Naive thymus-derived CD4-positive, alpha-beta T cell (primary cell): ENCODE measurements around the gene MEF2A. TPM values are rescaled to one million over a fixed set of nuclear protein-coding genes. Genes with fewer than 3 reads are reported as not detected.

Experiments
- ATAC-seq: fragments of 150-1000 bp; cut with Tn5 transposase; 2 replicates; pipeline ENCODE4 v1.10.0; 2021; ENCODE audit warnings: mild to moderate bottlenecking, moderate library complexity
- CTCF ChIA-PET: fragments of 350-600 bp; sonication (Branson Sonifier 250); formaldehyde crosslinking; loops from one replicate; lab custom pipeline; 2021; ENCODE audit warnings: antibody characterized with exemption; lab: Charles Lee
- POLR2A ChIA-PET: fragments of 350-600 bp; sonication (Branson Sonifier 250); formaldehyde crosslinking; loops from one replicate; lab custom pipeline; 2021; ENCODE audit warnings: antibody characterized with exemption, inconsistent platforms; lab: Charles Lee
- DNase-seq, 9 donors: peaks; one replicate each; pipeline versions ENCODE4 v3.0.0 to v3.0.0-alpha.2; 2020 to 2022; ENCODE audit warnings: mixed read lengths in 1 of 9
- H3K27ac ChIP-seq: one replicate; pipeline ENCODE4 v1.7.0; 2013; ENCODE audit warnings: mild to moderate bottlenecking, low read depth, low read length, moderate library complexity
- H3K27me3 ChIP-seq, 2 donors: one replicate each; pipeline ENCODE4 v1.7.0; 2013; ENCODE audit warnings: low read length in 2 of 2, mild to moderate bottlenecking in 2 of 2, moderate library complexity in 2 of 2; ENCODE audit not compliant: control insufficient read depth in 2 of 2, insufficient read depth in 2 of 2
- H3K36me3 ChIP-seq, 3 experiments: 1 replicate in 2 of 3; 2 replicates in 1 of 3; pipeline ENCODE4 v1.7.0; 2013; ENCODE audit warnings: low read length in 3 of 3, mild to moderate bottlenecking in 3 of 3, moderate library complexity in 1 of 3; ENCODE audit not compliant: insufficient read depth in 3 of 3, control insufficient read depth in 2 of 3
- H3K4me1 ChIP-seq, 2 donors: one replicate each; pipeline ENCODE4 v1.7.0; 2013; ENCODE audit warnings: low read length in 2 of 2, mild to moderate bottlenecking in 2 of 2, moderate library complexity in 1 of 2; ENCODE audit not compliant: control insufficient read depth in 2 of 2, insufficient read depth in 2 of 2
- H3K4me3 ChIP-seq: 2 replicates; pipeline ENCODE4 v1.7.0; 2013; ENCODE audit warnings: mild to moderate bottlenecking, low read length
- H3K9me3 ChIP-seq, 3 experiments: 1 replicate in 2 of 3; 2 replicates in 1 of 3; pipeline ENCODE4 v1.7.0; 2013; ENCODE audit warnings: low read length in 3 of 3; ENCODE audit not compliant: control insufficient read depth in 2 of 3
- H3K27ac Mint-ChIP-seq, 9 donors: one replicate each; pipeline ENCODE4 v1.8.0; 2020 to 2022; ENCODE audit warnings: mixed read lengths in 9 of 9, mild to moderate bottlenecking in 8 of 9, moderate library complexity in 5 of 9, inconsistent platforms in 2 of 9
- H3K27me3 Mint-ChIP-seq, 5 donors: one replicate each; pipeline ENCODE4 v1.8.0; 2021 to 2022; ENCODE audit warnings: mixed read lengths in 5 of 5, mild to moderate bottlenecking in 1 of 5
- H3K36me3 Mint-ChIP-seq, 5 donors: one replicate each; pipeline ENCODE4 v1.8.0; 2020 to 2022; ENCODE audit warnings: mixed read lengths in 5 of 5, mild to moderate bottlenecking in 3 of 5, inconsistent platforms in 1 of 5
- H3K4me1 Mint-ChIP-seq, 7 donors: one replicate each; pipeline ENCODE4 v1.8.0; 2020 to 2022; ENCODE audit warnings: mixed read lengths in 7 of 7, mild to moderate bottlenecking in 3 of 7, inconsistent platforms in 1 of 7
- H3K4me3 Mint-ChIP-seq, 10 donors: one replicate each; pipeline ENCODE4 v1.8.0; 2020 to 2022; ENCODE audit warnings: mild to moderate bottlenecking in 10 of 10, mixed read lengths in 10 of 10, moderate library complexity in 6 of 10, inconsistent platforms in 2 of 10
- H3K9me3 Mint-ChIP-seq, 11 donors: one replicate each; pipeline ENCODE4 v1.8.0; 2020 to 2022; ENCODE audit warnings: mixed read lengths in 11 of 11, mild to moderate bottlenecking in 4 of 11, inconsistent platforms in 1 of 11, moderate library complexity in 1 of 11
- intact Hi-C, 2 donors: fragments of 100-400 bp; cut with micrococcal nuclease; formaldehyde crosslinking; loops; one replicate each; pipeline ENCODE4 v1.15.1; 2023
- polyA plus RNA-seq, 2 donors: library from polyadenylated mRNA; unstranded; fragments of 300-500 nt; fragmentation: Illumina TruSeq; gene quantifications; one replicate each; pipeline ENCODE4 v1.2.3, GENCODE V29; 2021
- total RNA-seq, 6 experiments: library from RNA in 5 of 6; stranded (reverse) in 5 of 6; gene quantifications; 1 replicate in 5 of 6; 2 replicates in 1 of 6; pipeline ENCODE4 v1.2.3 and lab custom pipeline; 2021 to 2026

MEF2A gene
- total and polyA plus RNA-seq, 7 experiments from 2014 or later = 17.2 to 42.8 (median 34.0) TPM

DNA sequence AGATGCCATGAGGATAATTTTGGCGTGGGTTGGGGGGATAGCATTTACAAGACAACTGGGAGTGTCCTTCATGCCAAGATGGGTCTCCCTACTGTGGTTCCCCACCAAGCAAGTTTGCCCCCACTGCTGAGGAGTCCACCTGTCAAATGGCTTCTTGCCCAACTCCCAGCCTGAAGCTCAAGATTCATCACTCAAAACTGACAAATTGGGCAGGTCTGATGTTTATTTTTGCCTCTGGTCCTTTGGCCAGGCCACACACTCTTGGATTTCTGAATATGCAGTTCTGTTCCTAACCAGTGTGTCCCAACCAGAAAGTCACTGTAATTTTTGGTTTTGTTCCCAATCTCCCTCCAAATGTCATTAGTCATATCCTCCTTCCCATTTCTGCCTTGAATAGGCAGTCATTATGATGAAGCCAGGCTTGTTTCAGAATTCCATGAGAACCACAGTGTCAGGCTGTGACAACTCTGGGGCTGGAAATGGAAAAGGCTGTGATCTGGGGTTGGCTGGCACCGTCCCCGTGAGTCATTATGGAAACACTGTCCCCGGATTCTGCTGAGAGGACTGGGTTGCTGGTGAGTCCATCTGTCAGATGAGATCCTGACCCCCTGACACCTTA, 29.3 kb upstream of the MEF2A start:
- intact Hi-C loops = no loop called here
- Mint-ChIP-seq H3K27ac (no peak overlapping the region), H3K9me3 (peaks cover 0 to 7% (median 0%) of the 10 kb centered on the region in 11 donors), H3K4me3 (no peak overlapping the region), H3K27me3 (peaks cover 0 to 3% (median 0%) of the 10 kb centered on the region in 5 donors), H3K36me3 (peaks cover 0 to 6% (median 0%) of the 10 kb centered on the region in 5 donors), H3K4me1 (no peaks in the 10 kb centered on the region)
- ATAC-seq (no peak), DNase-seq (no peak)
- POLR2A ChIA-PET = no interaction called here
- no peak overlapping the region for H3K4me3 ChIP-seq
- H3K4me1 ChIP-seq = no peaks in the 10 kb centered on the region
- H3K27ac ChIP-seq = no peak overlapping the region
- no peaks in the 10 kb centered on the region for H3K9me3 ChIP-seq
- H3K27me3 ChIP-seq = no peaks in the 10 kb centered on the region
- no peaks in the 10 kb centered on the region for H3K36me3 ChIP-seq
- CTCF ChIA-PET = no interaction called here

GRCh38 chr15:99537344-99537743, 28.4 kb upstream of the MEF2A start:
- Histone ChIP-seq H3K9me3 (no peaks in the 10 kb centered on the region), H3K36me3 (no peaks in the 10 kb centered on the region), H3K4me1 (no peaks in the 10 kb centered on the region), H3K27me3 (no peaks in the 10 kb centered on the region), H3K4me3 (no peak overlapping the region), H3K27ac (no peak overlapping the region)
- Mint-ChIP-seq H3K27ac (no peak overlapping the region), H3K4me3 (no peak overlapping the region), H3K27me3 (peaks cover 0 to 3% (median 0%) of the 10 kb centered on the region in 5 donors), H3K4me1 (no peaks in the 10 kb centered on the region), H3K9me3 (peaks cover 0 to 2% (median 0%) of the 10 kb centered on the region in 11 donors), H3K36me3 (peaks cover 0 to 6% (median 0%) of the 10 kb centered on the region in 5 donors)
- POLR2A ChIA-PET = no interaction called here
- ATAC-seq = no peak
- intact Hi-C loops = no loop called here
- CTCF ChIA-PET = no interaction called here
- DNase-seq = no peak

- H3K9me3 Mint-ChIP-seq = peaks cover 0 to 2% (median 0%) of the 10 kb centered on the region in 11 donors
- no peaks in the 10 kb centered on the region for H3K9me3 ChIP-seq
- H3K36me3 ChIP-seq = no peaks in the 10 kb centered on the region
- no peaks in the 10 kb centered on the region for H3K4me1 ChIP-seq
- ATAC-seq (no peak), DNase-seq (no peak)
- POLR2A ChIA-PET = interaction anchor here (0.6 kb wide), 1 partner anchor 203 kb away, joined by 3 read pairs; no protein-coding TSS in a partner anchor
- H3K36me3 Mint-ChIP-seq = peaks cover 0 to 6% (median 0%) of the 10 kb centered on the region in 5 donors
- no peaks in the 10 kb centered on the region for H3K27me3 ChIP-seq
- CTCF ChIA-PET = no interaction called here
- peaks cover 0 to 3% (median 0%) of the 10 kb centered on the region in 5 donors for H3K27me3 Mint-ChIP-seq
- intact Hi-C loops = no loop called here
- H3K27ac Mint-ChIP-seq = no peak overlapping the region
- no peak overlapping the region for H3K4me3 ChIP-seq
- H3K4me3 Mint-ChIP-seq = no peak overlapping the region
- H3K4me1 Mint-ChIP-seq = no peaks in the 10 kb centered on the region
- no peak overlapping the region for H3K27ac ChIP-seq
These were observed 27.5 kb upstream of the MEF2A start for GRCh38 chr15:99538261-99538660.

GRCh38 chr15:99542828-99543227, 23.0 kb upstream of the MEF2A start:
- H3K27me3 ChIP-seq = no peaks in the 10 kb centered on the region
- ATAC-seq = no peak
- H3K9me3 ChIP-seq = no peaks in the 10 kb centered on the region
- no peaks in the 10 kb centered on the region for H3K4me1 ChIP-seq
- Mint-ChIP-seq H3K36me3 (no peaks in the 10 kb centered on the region), H3K9me3 (no peaks in the 10 kb centered on the region), H3K4me3 (no peak overlapping the region), H3K27ac (no peak overlapping the region), H3K27me3 (peaks cover 0 to 1% (median 0%) of the 10 kb centered on the region in 5 donors), H3K4me1 (no peaks in the 10 kb centered on the region)
- H3K27ac ChIP-seq = no peak overlapping the region
- POLR2A ChIA-PET = no interaction called here
- no peaks in the 10 kb centered on the region for H3K36me3 ChIP-seq
- H3K4me3 ChIP-seq = no peak overlapping the region
- intact Hi-C loops = no loop called here
- CTCF ChIA-PET = no interaction called here
- DNase-seq = no peak

DNA sequence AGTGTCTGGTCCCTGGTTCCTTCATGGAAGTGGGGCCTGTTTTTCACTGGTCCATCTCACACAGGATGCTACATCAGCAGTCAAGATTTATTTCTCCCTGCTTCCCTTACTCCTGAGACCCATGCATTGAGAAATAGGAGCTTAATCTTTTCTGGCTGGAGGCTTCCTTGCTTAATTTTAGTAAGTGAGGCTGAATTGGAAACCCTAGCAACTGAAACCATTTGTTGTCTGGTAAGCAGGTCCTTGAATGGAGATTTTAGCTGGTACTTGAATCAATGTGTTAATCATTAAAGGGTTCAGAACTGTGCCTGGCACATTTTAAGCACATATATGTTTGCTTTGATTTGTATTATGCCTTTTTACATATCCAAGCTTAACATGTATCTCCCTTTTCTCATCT, 20.2 kb upstream of the MEF2A start:
- Histone ChIP-seq H3K4me1 (no peaks in the 10 kb centered on the region), H3K36me3 (no peaks in the 10 kb centered on the region), H3K27ac (no peak overlapping the region), H3K4me3 (no peak overlapping the region), H3K9me3 (no peaks in the 10 kb centered on the region), H3K27me3 (no peaks in the 10 kb centered on the region)
- POLR2A ChIA-PET = interaction anchor here (0.9 kb wide), 1 partner anchor 151 kb away, joined by 5 read pairs; no protein-coding TSS in a partner anchor
- intact Hi-C loops = no loop called here
- DNase-seq = no peak
- H3K36me3 Mint-ChIP-seq = no peaks in the 10 kb centered on the region
- no peaks in the 10 kb centered on the region for H3K9me3 Mint-ChIP-seq
- no peak overlapping the region for H3K4me3 Mint-ChIP-seq
- CTCF ChIA-PET = no interaction called here
- no peak for ATAC-seq
- peaks cover 0 to 5% (median 0%) of the 10 kb centered on the region in 7 donors for H3K4me1 Mint-ChIP-seq
- H3K27me3 Mint-ChIP-seq = peaks cover 0 to 1% (median 0%) of the 10 kb centered on the region in 5 donors
- no peak overlapping the region for H3K27ac Mint-ChIP-seq

DNA sequence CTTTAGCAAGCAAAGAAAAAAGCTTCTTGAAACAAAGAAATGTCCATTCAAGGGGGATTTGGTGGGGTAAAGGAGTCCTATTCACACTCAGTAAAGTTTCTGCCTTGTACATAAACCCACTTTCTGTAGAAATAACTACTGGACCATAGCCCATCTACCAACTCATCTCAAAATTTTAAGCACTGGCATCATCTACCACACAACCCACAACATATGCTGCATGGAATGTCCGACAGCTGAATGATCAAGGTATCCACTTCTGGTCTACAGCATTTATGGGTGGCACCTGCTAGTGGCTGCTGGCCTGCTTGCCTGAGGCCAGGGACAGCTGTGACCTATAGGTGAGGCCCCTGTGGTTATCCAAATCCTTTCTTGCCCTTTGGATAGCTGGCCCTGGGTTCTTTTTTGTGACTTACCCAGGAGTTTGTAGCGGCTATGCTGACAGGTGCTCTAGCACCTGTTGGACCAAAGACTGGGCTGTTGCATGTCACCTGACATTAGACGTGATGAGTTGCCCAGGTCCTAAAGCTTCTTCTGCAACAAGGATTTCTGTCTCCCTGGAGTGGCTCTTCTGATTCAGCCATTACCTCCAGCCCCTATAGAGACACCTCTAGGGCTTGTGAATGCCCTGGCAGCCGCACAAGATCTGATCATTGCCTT, 19.2 kb upstream of the MEF2A start:
- peaks cover 0 to 1% (median 0%) of the 10 kb centered on the region in 5 donors for H3K27me3 Mint-ChIP-seq
- H3K9me3 ChIP-seq = no peaks in the 10 kb centered on the region
- no peaks in the 10 kb centered on the region for H3K9me3 Mint-ChIP-seq
- DNase-seq (no peak), ATAC-seq (no peak)
- H3K4me3 ChIP-seq = no peak overlapping the region
- no peaks in the 10 kb centered on the region for H3K36me3 Mint-ChIP-seq
- no peaks in the 10 kb centered on the region for H3K27me3 ChIP-seq
- H3K4me3 Mint-ChIP-seq = no peak overlapping the region
- H3K27ac ChIP-seq = no peak overlapping the region
- H3K4me1 Mint-ChIP-seq = peaks cover 0 to 5% (median 0%) of the 10 kb centered on the region in 7 donors
- no peaks in the 10 kb centered on the region for H3K36me3 ChIP-seq
- intact Hi-C loops = no loop called here
- ChIA-PET CTCF (no interaction called here), POLR2A (no interaction called here)
- H3K4me1 ChIP-seq = no peaks in the 10 kb centered on the region
- no peak overlapping the region for H3K27ac Mint-ChIP-seq
